GM12878 (cell line): Measurements from ENCODE around the gene ADGRV1. TPM values are rescaled to one million over a fixed set of nuclear protein-coding genes. Genes with fewer than 3 reads are reported as not detected.

Experiments
- ATAC-seq: fragments of 200-7000 bp; cut with Tn5 transposase; 3 replicates; pipeline ENCODE4 v1.9.1; 2020; ENCODE audit warnings: mild to moderate bottlenecking, moderate library complexity
- BruUV-seq: library from RNA; stranded (reverse); fragments of 400-500 nt; replicated peaks from 2 replicates; lab custom pipeline; 2021; lab: Mats Ljungman, UMichigan
- CTCF ChIA-PET: fragments of 300-600 bp; sonication (Branson Sonifier 250); formaldehyde crosslinking; extraction: SDS; loops from one replicate; lab custom pipeline; 2021; ENCODE audit warnings: inconsistent platforms; lab: Yijun Ruan, JAX
- POLR2A ChIA-PET: fragments of 350-600 bp; formaldehyde crosslinking; extraction: SDS; loops from one replicate; lab custom pipeline; 2021; ENCODE audit warnings: inconsistent platforms; lab: Charles Lee
- RAD21 ChIA-PET: fragments of 300-600 bp; sonication (Branson Sonifier 250); formaldehyde crosslinking; loops from one replicate; lab custom pipeline; 2023; ENCODE audit warnings: antibody characterized with exemption; ENCODE audit not compliant: unreplicated experiment; lab: Charles Lee
- SMC1A ChIA-PET: fragments of 300-600 bp; sonication (Branson Sonifier 250); formaldehyde crosslinking; loops from one replicate; lab custom pipeline; 2023; ENCODE audit not compliant: unreplicated experiment, uncharacterized antibody; lab: Charles Lee
- DNase-seq: peaks from one replicate; pipeline ENCODE4 v3.0.0-alpha.2; 2011; ENCODE audit warnings: low read depth, low spot score
- FAIRE-seq: peaks from 3 replicates; lab custom pipeline; 2011; peaks lifted over from hg19 to GRCh38; lab: Jason Lieb, UNC
- H2AFZ ChIP-seq: 2 replicates; pipeline ENCODE4 v1.6.0; 2011; ENCODE audit warnings: low read depth, low read length, control low read depth; ENCODE audit not compliant: control insufficient read depth
- H3K27ac ChIP-seq: 2 replicates; pipeline ENCODE4 v1.5.1; 2011; ENCODE audit warnings: control low read depth; ENCODE audit not compliant: control insufficient read depth, insufficient read depth
- H3K27me3 ChIP-seq, 2 experiments: replicated peaks in 1 of 2; 2 replicates each; pipeline versions ENCODE4 v1.6.0 to v1.6.1; 2011; ENCODE audit warnings: low read length in 1 of 2; ENCODE audit not compliant: control insufficient read depth in 2 of 2, insufficient read depth in 2 of 2
- H3K36me3 ChIP-seq, 2 experiments: 2 replicates each; pipeline ENCODE4 v1.5.1; 2011; ENCODE audit warnings: low read length in 1 of 2; ENCODE audit not compliant: control insufficient read depth in 2 of 2, insufficient read depth in 2 of 2
- H3K4me1 ChIP-seq: 2 replicates; pipeline ENCODE4 v1.6.1; 2011; ENCODE audit warnings: mild to moderate bottlenecking, low read length, moderate library complexity, mixed read lengths; ENCODE audit not compliant: control insufficient read depth, insufficient read depth
- H3K4me2 ChIP-seq: 2 replicates; pipeline ENCODE4 v1.6.0; 2011; ENCODE audit warnings: control low read depth; ENCODE audit not compliant: control insufficient read depth, insufficient read depth
- H3K4me3 ChIP-seq: fragments of 200-600 bp; sonication (generic); 2 replicates; pipeline ENCODE4 v1.5.1; 2016
- H3K79me2 ChIP-seq: 2 replicates; pipeline ENCODE4 v1.6.0; 2011; ENCODE audit warnings: low read length; ENCODE audit not compliant: control insufficient read depth, insufficient read depth
- H3K9ac ChIP-seq: 2 replicates; pipeline ENCODE4 v1.8.0; 2011; ENCODE audit warnings: low read length, control low read depth, mixed read lengths; ENCODE audit not compliant: control insufficient read depth, insufficient read depth
- H3K9me3 ChIP-seq: replicated peaks from 3 replicates; pipeline ENCODE4 v1.5.1; 2011; ENCODE audit warnings: mild to moderate bottlenecking, low read length; ENCODE audit not compliant: control insufficient read depth, insufficient read depth
- H4K20me1 ChIP-seq: 2 replicates; pipeline ENCODE4 v1.6.0; 2011; ENCODE audit not compliant: control insufficient read depth, insufficient read depth
- CEBPB ChIP-seq, 2 experiments: fragments of 150-350 bp in 1 of 2; IDR thresholded peaks; 2 replicates each; pipeline ENCODE4 v1.6.1; 2012 to 2014; ENCODE audit warnings: low read depth in 2 of 2, low read length in 2 of 2, borderline replicate concordance in 1 of 2, inconsistent platforms in 1 of 2
- CEBPZ ChIP-seq: fragments of 150-350 bp; IDR thresholded peaks from 2 replicates; pipeline ENCODE4 v1.6.1; 2016; ENCODE audit warnings: low read depth, low read length
- CREM ChIP-seq: IDR thresholded peaks from 2 replicates; pipeline ENCODE4 v1.6.1; 2014; ENCODE audit warnings: antibody characterized with exemption, low read depth
- HCFC1 ChIP-seq: fragments of 150-350 bp; IDR thresholded peaks from 2 replicates; pipeline ENCODE4 v1.6.1; 2014; ENCODE audit warnings: low read length
- IKZF2 ChIP-seq, 2 experiments: fragments of 450-650 bp; IDR thresholded peaks; 2 replicates each; pipeline ENCODE4 v1.6.1; 2017; ENCODE audit warnings: mild to moderate bottlenecking in 2 of 2, moderate library complexity in 2 of 2
- KDM1A ChIP-seq: fragments of 200-600 bp; sonication (generic); IDR thresholded peaks from 2 replicates; pipeline ENCODE4 v1.6.1; 2016; ENCODE audit warnings: borderline replicate concordance
- MTA2 ChIP-seq: fragments of 450-650 bp; IDR thresholded peaks from 2 replicates; pipeline ENCODE4 v1.6.1; 2016; ENCODE audit warnings: low read depth, mild to moderate bottlenecking, moderate library complexity
- MYC ChIP-seq: IDR thresholded peaks from 2 replicates; pipeline ENCODE4 v1.6.1; 2011; ENCODE audit warnings: mild to moderate bottlenecking, low read length, moderate library complexity, inconsistent platforms; ENCODE audit not compliant: insufficient read depth, insufficient replicate concordance, insufficient read length, severe bottlenecking
- RB1 ChIP-seq: fragments of 450-650 bp; formaldehyde crosslinking; IDR thresholded peaks from 2 replicates; pipeline ENCODE4 v1.6.1; 2017; ENCODE audit warnings: mild to moderate bottlenecking, borderline replicate concordance
- RELA ChIP-seq: fragments of 450-650 bp; IDR thresholded peaks from 2 replicates; pipeline ENCODE4 v1.8.0; 2014; ENCODE audit warnings: borderline replicate concordance; ENCODE audit not compliant: partially characterized antibody
- SMC3 ChIP-seq: IDR thresholded peaks from 2 replicates; pipeline ENCODE4 v1.6.1; 2011; ENCODE audit warnings: low read length, improper control_type of control experiment, borderline replicate concordance
- WGBS: methylation state at CpG from one replicate; pipeline ENCODE4 v1.1.6; 2016; ENCODE audit warnings: low lambda C conversion rate; ENCODE audit not compliant: insufficient replicate concordance, insufficient coverage; ENCODE audit errors: missing lambda C conversion rate; 5-methylcytosine and 5-hydroxymethylcytosine counted together
- in situ Hi-C: fragments of 300-500 bp; cut with MboI; formaldehyde crosslinking; loops from 9 replicates; pipeline ENCODE4 v1.14.3; 2018; ENCODE audit warnings: mixed read lengths
- intact Hi-C: fragments of 100-400 bp; cut with micrococcal nuclease; formaldehyde crosslinking; loops from one replicate; pipeline ENCODE4 v1.14.2; 2022; ENCODE audit not compliant: unreplicated experiment
- polyA plus RNA-seq, 11 experiments: library from polyadenylated mRNA; depleted of rRNA in 4 of 11; unstranded in 6 of 11; stranded (reverse) in 5 of 11; fragments of >200 nt; fragmentation: Nextera tagmentation in 4 of 11; fragmentation: Illumina TruSeq in 1 of 11; extraction: Ambion mirVana in 4 of 11; extraction: Trizol in 1 of 11; gene quantifications; 1 replicate in 1 of 11; 2 replicates in 10 of 11; pipeline versions ENCODE4 v1.2.1 to v1.2.3, GENCODE V29; 2011 to 2016; ENCODE audit warnings: inconsistent platforms in 2 of 11, missing spikeins in 2 of 11, low read depth in 1 of 11
- total RNA-seq, 4 experiments: library from RNA; depleted of rRNA in 3 of 4; stranded (reverse); fragments of >200 nt in 3 of 4; fragmentation: Illumina TruSeq in 1 of 4; extraction: Trizol in 1 of 4; gene quantifications; 2 replicates each; pipeline versions ENCODE4 v1.2.1 to v1.2.3, GENCODE V29; 2013 to 2021
- TF ChIP-seq, protein P1 (sequence below): IDR thresholded peaks from 2 replicates; pipeline ENCODE4 v1.6.1; 2012; ENCODE audit warnings: low read depth, low read length, improper control_type of control experiment

The ADGRV1 gene
- total and polyA plus RNA-seq, 10 of the 15 experiments (the other 5 are each of a cell fraction or from before 2014, with no cell fraction given) = 0.04 to 8.1 (median 0.16) TPM; not detected in 1

- TF ChIP-seq CREM = no peak
- TF ChIP-seq SMC3 = no peak
- TF ChIP-seq RB1 = no peak
- no peak for TF ChIP-seq IKZF2 (IDR thresholded peaks at IDR 0.05)
- TF ChIP-seq HCFC1 = no peak
Measured at GRCh38 chr5:90997082-90997481, 438.5 kb downstream of the ADGRV1 start (continued).

DNA sequence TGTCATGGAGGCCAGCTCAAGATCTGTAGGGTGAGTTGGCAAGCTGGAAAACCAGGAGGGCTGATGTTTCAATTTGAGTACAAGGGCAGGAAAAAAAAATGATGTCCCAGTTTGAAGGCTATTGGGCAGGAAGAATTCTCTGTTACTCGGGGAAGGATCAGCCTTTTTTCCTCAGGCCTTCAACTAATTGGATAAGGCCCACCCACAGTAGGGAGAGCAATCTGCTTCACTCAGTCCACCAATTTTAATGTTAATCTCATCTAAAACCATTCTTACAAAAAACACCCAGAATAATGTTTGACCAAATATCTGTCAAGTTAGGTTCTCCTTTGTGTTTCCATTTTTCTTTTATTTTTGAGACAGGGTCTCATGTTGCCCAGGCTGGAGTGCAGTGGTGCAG is 442.1 kb downstream of the ADGRV1 start:
- TF ChIP-seq MTA2 = no peak
- TF ChIP-seq CEBPB (IDR thresholded peaks at IDR 0.05; ENCODE audit: borderline replicate concordance in 1 of 2, low read depth in 2 of 2, low read length in 2 of 2) = no peak
- TF ChIP-seq CEBPZ = no peak
- TF ChIP-seq MYC = no peak
- TF ChIP-seq, protein P1, sequence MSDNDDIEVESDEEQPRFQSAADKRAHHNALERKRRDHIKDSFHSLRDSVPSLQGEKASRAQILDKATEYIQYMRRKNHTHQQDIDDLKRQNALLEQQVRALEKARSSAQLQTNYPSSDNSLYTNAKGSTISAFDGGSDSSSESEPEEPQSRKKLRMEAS = no peak
- no peak for TF ChIP-seq KDM1A
- no peak for TF ChIP-seq RELA
- TF ChIP-seq, all 136 proteins: peak for 0
- Histone ChIP-seq H3K36me3 (no peaks in the 10 kb centered on the region), H4K20me1 (no peaks in the 10 kb centered on the region), H3K4me2 (no peak overlapping the region), H3K9ac (no peak overlapping the region), H3K79me2 (no peaks in the 10 kb centered on the region), H3K27me3 (no peaks in the 10 kb centered on the region), H2AFZ (no peak overlapping the region), H3K9me3 (no peaks in the 10 kb centered on the region; the same call in 2 of the 3 replicates), H3K4me1 (no peaks in the 10 kb centered on the region), H3K4me3 (no peak overlapping the region), H3K27ac (no peak overlapping the region)
- CTCF ChIA-PET = no interaction called here
- FAIRE-seq (no peak), DNase-seq (no peak), ATAC-seq (no peak)
- RAD21 ChIA-PET = no interaction called here
- intact Hi-C loops (no loop called here), in situ Hi-C loops (no loop called here)
- WGBS = 0% methylated on average over 1 of the region's 1 CpG
- SMC1A ChIA-PET = interaction anchor here (0.8 to 2.6 kb wide), 3 partner anchors 14 to 24 kb away, joined by 3 to 8 read pairs (median 3); no protein-coding TSS in a partner anchor
- BruUV-seq = no TSS peak
- POLR2A ChIA-PET = no interaction called here
